Stimulated activated CD8-positive, alpha-beta memory T cell treated with anti-CD3 and anti-CD28 coated beads, Interleukin-12 subunit alpha, Interleukin-12 subunit beta, amount 100 ng/mL, for 1 hour (primary cell): Measurements from ENCODE around the gene PSD2.

Experiments used
- DNase-seq: peaks from one replicate; pipeline ENCODE4 v3.0.0-alpha.2; 2020; ENCODE audit warnings: low read depth

The PSD2 gene

DNA sequence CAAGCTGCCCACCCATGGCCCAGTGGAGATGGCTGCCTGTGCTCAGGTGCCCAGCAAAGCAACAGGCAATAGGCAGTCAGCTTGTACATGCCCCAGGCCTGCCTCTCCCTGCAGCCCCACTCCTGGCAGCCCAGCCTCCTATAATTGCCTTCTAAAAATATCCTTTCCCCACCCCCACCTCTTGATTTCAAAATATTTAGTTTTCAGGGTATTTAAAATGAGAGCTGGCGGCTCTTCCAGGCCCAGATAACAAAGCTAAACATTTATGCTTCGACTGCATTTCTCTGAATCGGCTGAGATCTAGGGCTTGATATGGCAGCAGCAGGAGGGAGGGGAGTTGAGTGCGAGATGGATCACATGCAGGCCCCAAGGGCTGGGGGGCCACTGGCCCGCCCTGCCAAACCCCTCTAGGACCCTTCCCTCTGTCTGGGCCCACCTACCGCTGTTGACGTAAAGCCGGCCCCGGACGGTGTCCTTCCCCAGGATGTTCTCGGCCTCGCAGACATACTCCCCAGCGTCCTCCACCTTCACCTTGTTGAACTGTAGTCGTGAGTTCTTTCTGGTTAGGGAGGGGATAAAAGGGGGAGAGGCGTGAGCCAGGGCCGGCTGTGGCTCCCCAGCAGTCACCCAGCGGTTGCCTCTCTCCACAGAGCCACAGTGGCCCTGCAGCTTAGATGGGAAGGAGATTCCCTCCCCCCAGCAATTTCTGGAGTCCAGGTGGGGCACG is 85.0 kb downstream of the PSD2 start:
- no peak for DNase-seq

DNA sequence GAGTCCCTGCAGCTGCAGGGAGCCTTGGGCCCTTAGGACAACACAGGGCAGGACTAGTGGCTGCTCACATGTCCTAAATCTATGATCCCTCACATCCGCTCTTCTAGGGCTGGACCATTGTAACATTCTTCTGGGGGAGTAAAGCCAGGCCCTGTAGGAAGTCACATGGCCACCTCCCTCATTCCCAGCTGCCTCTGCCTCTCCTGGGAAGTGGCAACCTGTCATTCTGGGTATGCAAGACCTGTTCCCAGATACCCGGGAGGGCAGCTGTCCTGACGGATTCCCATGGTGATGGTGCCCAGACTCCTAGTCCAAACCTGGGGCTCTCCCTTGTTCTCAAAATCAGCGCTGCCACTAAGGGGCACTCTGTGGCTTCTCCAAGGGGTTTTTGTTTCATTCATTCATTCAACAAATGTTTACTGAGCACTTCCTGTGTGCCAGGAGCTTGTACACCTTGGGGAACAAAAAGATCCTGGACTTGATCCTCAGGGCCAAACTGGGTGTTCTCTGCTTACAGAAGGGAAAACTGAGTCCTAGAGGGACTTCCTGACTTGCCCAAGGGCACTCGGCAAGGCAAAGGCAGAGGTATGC is 85.6 kb downstream of the PSD2 start:
- no peak for DNase-seq

DNA sequence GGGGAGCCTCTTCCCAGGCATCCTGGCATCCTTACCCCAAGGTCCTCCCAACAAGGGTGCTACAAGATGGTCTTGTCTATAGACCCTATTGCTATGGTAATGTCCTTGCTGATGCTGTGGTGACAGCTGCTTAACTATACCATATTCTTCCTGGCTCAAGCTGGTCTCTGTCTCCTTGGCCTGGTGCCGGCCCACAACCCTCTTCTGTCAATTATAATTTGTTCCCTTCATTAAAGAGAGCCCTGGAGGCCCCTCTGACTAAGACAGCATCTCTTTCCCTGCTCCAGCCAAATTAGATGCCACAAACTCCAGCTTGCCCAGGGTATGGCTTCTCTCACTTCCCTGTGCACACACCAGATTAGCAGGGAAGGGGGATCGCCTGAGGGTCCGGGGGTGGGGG is 86.7 kb downstream of the PSD2 start:
- DNase-seq, result no peak

DNA sequence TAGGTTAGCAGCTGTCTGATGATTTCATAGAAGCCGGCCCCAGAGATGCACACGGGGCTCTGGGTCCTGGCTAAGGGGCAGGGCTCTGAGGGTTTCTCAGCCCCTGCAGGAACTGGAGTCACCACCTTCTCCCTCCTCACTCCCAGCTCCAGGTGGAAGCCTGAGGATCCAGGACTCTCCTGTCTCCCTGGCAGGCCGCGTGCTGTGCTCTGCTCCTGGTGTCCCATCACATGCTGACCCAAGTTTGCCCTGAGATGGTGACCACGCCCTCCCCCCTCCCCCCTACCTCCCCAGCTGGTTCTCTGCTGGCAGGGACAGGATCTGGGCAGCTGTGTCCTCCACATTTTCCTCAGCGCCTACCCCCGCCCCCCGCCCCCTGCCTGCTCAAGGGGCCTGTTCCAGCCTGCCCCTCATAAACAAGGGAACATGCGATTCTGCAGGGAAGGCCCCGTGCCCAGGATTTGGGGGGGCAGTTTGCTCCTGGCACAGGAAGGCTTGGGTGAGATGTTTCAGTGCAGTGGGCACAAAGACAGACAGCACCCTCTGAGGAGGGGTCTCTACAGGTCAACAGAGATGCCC is 87.4 kb downstream of the PSD2 start:
- DNase-seq, result no peak

DNA sequence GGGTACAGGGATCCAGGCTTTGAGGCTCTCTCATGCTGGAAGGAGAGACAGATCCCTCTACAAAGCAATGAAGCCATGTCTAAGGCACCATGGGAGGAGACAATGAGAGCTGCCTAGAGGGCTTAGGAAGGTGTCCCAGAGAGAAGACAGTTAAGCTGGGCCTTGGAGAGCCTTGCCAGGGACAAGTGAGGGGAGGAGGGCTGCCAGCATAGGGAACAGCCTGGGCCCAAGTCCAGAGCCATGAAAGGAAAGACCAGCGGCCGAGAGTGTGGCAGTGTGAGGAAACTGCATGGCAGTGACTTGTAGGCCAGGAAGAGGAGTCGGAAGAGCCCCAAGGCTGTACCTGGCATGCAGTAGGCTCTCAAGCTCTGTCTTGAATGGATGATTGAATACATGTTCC is 88.5 kb downstream of the PSD2 start:
- DNase-seq, result no peak

DNA sequence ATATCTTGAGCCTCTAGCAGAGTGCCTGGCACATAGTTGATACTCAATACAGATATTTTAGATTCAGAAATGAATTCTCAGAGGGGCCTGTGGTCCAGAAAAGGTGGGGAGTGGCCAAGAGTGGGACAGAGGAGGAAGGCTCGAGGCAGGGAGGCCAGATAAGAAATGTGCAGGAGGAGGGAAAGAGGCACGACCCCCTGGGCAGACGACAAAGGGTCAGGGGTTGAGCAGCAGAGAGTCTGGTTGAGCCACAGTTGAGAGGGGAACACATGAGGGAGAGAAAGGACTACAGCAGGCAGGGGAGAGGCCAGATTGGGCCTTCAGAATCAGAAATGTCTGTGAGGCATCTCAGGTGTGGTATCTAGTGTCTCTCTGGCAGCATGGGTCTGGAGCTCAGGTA is 89.1 kb downstream of the PSD2 start:
- DNase-seq, result no peak

DNA sequence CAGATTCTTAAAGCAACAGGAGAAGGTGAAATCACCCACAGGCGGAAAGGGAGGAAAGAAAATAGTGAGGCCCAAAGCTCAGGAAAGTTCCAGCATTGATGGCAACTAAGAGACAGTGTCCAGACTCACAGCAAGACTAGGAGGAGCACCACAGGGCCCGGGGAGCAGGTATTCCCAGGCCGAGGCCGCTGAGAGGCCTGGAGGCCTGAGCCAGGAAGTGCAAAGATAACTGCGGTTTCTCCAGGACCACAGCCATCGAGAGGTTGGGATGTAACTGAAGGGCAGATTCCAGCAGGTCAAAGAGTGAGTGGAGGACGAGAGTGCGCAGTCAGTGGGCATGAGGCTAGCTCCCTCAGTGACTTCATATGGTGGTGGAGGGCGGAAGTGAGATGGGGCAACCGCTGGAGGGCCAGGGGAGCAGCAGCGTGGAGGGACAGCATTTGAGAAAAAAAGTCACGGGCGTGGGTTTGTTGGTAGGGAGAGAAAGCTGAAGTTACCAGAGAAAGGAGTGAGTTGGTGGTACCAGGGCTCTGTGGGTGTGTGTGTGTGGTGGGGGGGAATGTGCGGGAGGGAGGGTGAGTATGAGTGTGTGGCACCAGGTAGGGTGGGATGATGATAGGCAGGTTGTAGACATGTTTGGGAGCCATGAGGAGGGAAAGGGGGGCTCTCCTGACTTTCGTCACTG is 89.7 kb downstream of the PSD2 start:
- DNase-seq, result no peak

DNA sequence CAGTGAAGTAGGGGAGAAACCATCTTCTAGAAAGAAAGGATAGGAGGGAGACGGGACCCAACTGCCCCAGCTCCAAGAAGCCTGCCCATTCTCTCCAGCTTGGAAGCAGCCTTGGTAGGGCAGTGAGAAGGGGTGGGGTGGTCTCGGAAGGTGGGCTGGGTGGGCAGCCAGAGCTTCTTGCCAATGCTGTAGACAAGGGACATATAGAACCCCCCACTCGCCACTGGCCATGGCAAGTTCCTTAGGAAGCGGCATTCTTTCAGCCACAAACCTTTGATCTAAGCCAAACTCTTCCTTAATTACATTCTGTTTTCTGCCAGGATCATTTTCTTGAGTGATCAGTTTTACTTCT is 90.2 kb downstream of the PSD2 start:
- DNase-seq, result no peak

DNA sequence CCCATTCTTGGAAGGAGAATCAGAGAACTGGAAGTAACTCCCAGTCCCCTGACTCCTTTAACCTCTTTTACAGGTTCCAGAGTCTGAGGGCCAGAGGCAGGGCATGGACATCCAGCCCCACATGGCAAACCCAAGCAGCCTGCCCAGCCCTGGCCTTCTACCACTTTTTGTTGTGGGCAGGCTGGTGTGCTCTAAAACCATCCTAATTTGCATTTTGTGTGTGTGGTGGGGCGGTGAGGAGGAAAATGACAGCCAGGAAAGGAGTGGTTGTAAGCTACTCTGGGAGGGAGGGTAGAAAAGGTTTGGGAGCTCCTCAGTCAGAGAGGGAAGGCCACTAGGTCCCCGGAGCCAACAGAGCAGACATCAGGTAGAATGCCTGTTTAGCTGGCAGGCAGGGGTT is 90.6 kb downstream of the PSD2 start:
- DNase-seq, result no peak

DNA sequence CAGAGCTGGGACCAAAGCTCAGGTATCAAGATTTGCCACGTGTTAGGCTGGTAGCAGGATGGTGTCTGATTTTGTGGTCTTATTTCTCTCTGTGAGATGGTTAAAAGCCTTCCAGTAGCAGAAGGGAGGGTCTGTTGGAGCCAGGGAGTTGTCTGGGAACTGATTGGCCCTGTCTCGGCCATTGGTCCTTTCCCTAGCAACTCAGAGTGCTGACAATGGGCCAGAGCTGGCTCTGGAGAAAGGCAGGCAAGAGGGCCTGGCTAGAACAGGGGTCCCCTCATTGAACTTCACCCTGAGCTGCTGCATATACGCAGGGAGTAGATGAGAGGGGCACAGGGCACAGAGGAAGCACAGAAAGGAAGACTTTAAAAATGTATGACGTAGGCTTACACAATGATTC is 92.8 kb downstream of the PSD2 start:
- DNase-seq, result no peak

DNA sequence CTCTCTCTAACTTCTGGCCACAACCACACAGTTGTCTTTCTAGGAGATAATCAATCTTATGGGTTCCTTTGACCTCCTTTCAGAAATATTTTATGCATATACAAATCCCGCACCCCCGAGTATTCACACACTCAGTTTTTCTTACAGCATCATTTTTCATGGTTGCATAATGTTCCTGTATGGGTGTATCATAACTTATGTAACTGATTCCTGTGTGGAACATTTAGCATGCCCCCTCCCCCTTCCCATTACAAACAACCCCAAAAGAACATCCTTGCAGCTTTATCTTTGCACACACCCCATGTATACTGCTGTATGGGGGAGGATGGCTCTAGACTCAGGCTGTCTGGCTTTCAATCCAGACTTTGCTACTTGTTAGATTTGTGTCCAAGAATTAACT is 93.8 kb downstream of the PSD2 start:
- DNase-seq, result no peak

DNA sequence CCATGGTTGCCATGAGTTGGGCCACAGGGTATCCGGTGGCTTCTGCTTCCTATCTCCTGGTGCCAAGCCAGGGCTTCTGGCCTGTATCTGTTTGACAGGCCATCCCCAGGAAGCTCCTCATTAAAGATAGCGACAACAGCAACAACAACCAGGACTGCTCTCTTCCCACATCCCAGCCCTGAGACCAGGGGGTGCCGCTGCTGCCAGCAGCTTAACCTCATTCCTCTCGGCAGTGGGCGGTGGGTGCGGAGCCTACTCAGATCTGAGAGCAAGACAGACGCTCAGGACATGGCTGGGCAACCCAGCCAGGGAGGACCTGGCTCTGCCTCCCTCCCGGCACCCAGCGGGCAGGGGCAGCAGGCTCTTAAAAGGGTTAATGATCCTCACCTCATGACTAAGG is 98.3 kb downstream of the PSD2 start:
- DNase-seq, result no peak
